NCI-H526 treated with DMSO at 0.1 percent for 48 hours (cell line): ENCODE measurements around the gene GNAL.
"Not testable (repeated sequence)": the region's sequence is repeated elsewhere in the genome, so short reads cannot be mapped to it uniquely, and the experiment has no call there.

ENCODE experiments used
- DNase-seq: peaks from one replicate; lab custom pipeline; 2025; lab: John Stamatoyannopoulos, UW

Gene GNAL

GRCh38 chr18:11909061-11909455 is 220.0 kb downstream of the GNAL start:
- DNase-seq, result no peak

GRCh38 chr18:11909591-11910026 is 220.5 kb downstream of the GNAL start:
- DNase-seq, result no peak

GRCh38 chr18:11916880-11917279 is 227.8 kb downstream of the GNAL start:
- DNase-seq, result not testable (repeated sequence)

- DNase-seq, result not testable (repeated sequence)
Measured at GRCh38 chr18:11919522-11919921, 230.5 kb downstream of the GNAL start.

GRCh38 chr18:11923450-11923849 is 234.4 kb downstream of the GNAL start:
- no peak for DNase-seq

- DNase-seq, result no peak
Measured at GRCh38 chr18:11925800-11926481, 236.9 kb downstream of the GNAL start.

GRCh38 chr18:11927497-11927896 is 238.4 kb downstream of the GNAL start:
- no peak for DNase-seq

GRCh38 chr18:11932393-11932792 is 243.3 kb downstream of the GNAL start:
- DNase-seq, result no peak
